Pancreas (tissue), 10 donors: ENCODE results near the gene CELF5. TPM values are rescaled to one million over a fixed set of nuclear protein-coding genes. Genes with fewer than 3 reads are reported as not detected.
A peak's percentile ranks its signal among the peaks of the same experiment; 100 is the strongest.
"Not testable (repeated sequence)": the region's sequence is repeated elsewhere in the genome, so short reads cannot be mapped to it uniquely, and the experiment has no call there.

Experiments
- ATAC-seq, 4 donors: fragments of 200-7000 bp; cut with Tn5 transposase; one replicate each; pipeline versions ENCODE4 v1.8.0 to v1.9.1; 2020; ENCODE audit warnings: mild to moderate bottlenecking in 4 of 4, moderate library complexity in 4 of 4
- DNase-seq, 6 donors: peaks; one replicate each; pipeline ENCODE4 v3.0.0-alpha.2; 2020
- FAIRE-seq: peaks from 2 replicates; lab custom pipeline; 2012; peaks lifted over from hg19 to GRCh38; lab: Jason Lieb, UNC
- H3K27ac ChIP-seq, 4 donors: fragments of 200-600 bp; sonication (generic); 1 replicate in 3 of 4; 2 replicates in 1 of 4; pipeline versions ENCODE4 v1.5.0 to v1.8.0; 2020
- H3K27me3 ChIP-seq, 4 donors: fragments of 200-600 bp; one replicate each; pipeline ENCODE4 v1.8.0; 2021
- H3K36me3 ChIP-seq, 3 donors: fragments of 200-600 bp; sonication (generic) in 1 of 3; one replicate each; pipeline versions ENCODE4 v1.5.0 to v1.8.0; 2020 to 2021
- H3K4me1 ChIP-seq, 3 donors: fragments of 200-600 bp; one replicate each; pipeline ENCODE4 v1.8.0; 2021
- H3K4me3 ChIP-seq, 4 donors: fragments of 200-600 bp; sonication (generic) in 2 of 4; one replicate each; pipeline versions ENCODE4 v1.5.0 to v1.8.0; 2020 to 2021
- H3K9me3 ChIP-seq, 4 donors: fragments of 200-600 bp; one replicate each; pipeline ENCODE4 v1.8.0; 2021
- CTCF ChIP-seq, 4 donors: fragments of 200-600 bp; sonication (generic) in 3 of 4; IDR thresholded peaks; one replicate each; pipeline versions ENCODE4 v1.5.0 to v1.8.0; 2021; ENCODE audit warnings: antibody characterized with exemption in 4 of 4
- WGBS, 2 donors: extraction: QIAGEN DNeasy Blood & Tissue Kit; methylation state at CpG; one replicate each; pipeline ENCODE4 v1.1.7; 2013; 5-methylcytosine and 5-hydroxymethylcytosine counted together
- intact Hi-C, 3 donors: fragments of 100-400 bp; cut with DNase I; formaldehyde crosslinking; loops; one replicate each; pipeline versions ENCODE4 v1.11.1 to v1.14.2; 2022
- polyA plus RNA-seq, 2 donors: library from polyadenylated mRNA; stranded (reverse); fragments of 200-250 nt; gene quantifications; one replicate each; pipeline ENCODE4 v1.2.3, GENCODE V29; 2013
- total RNA-seq, 6 donors: library from RNA; stranded (reverse); fragmentation: NEBNext Ultra II Directional in 4 of 6; extraction: Animal tissue kit (Norgen Biotek cat#: 25700) in 4 of 6; gene quantifications; one replicate each; pipeline versions ENCODE4 v1.2.1 to v1.2.4, GENCODE V29; 2021 to 2023
- donor health status: healthy with polysubstance abuse.
- donor health status: DM: no; HTN: no; CAD: no; lungs with moderate emphysema.
- donor health status: DM: no; HTN: no; CAD: no.
- donor health status: control.
- donor health status: control.
- donor health status: Bipolar disorder and iron deficiency.
- donor health status: DM: yes; HTN: yes; CAD: no.
- donor health status: DM: no; HTN: no; CAD: no.
- donor health status: DM: no; HTN: no; CAD: no.
- donor health status: DM: yes; HTN: yes; CAD: no.

The CELF5 gene
- total and polyA plus RNA-seq, 8 donors = 0.30 to 1.6 (median 0.65) TPM

GRCh38 chr19:3338541-3339181 is 114.2 kb downstream of the CELF5 start:
- H3K4me3 ChIP-seq = no peak overlapping the region
- no peak for TF ChIP-seq CTCF (IDR thresholded peaks at IDR 0.05)
- WGBS, 2 donors = 21 to 24% methylated on average over 11 to 12 of the region's 12 CpGs
- no peaks in the 10 kb centered on the region for H3K27me3 ChIP-seq
- DNase-seq (peak; percentile 74 to 89 (median 79)), ATAC-seq (peak; percentile 25 to 47 (median 38)), FAIRE-seq (no peak)
- H3K36me3 ChIP-seq = no peaks in the 10 kb centered on the region
- intact Hi-C loops = no loop called here
- no peaks in the 10 kb centered on the region for H3K9me3 ChIP-seq
- peak overlapping the region; percentile 89 to 97 (median 92) for H3K27ac ChIP-seq
- H3K4me1 ChIP-seq = peaks cover 49 to 55% (median 54%) of the 10 kb centered on the region in 3 donors

DNA sequence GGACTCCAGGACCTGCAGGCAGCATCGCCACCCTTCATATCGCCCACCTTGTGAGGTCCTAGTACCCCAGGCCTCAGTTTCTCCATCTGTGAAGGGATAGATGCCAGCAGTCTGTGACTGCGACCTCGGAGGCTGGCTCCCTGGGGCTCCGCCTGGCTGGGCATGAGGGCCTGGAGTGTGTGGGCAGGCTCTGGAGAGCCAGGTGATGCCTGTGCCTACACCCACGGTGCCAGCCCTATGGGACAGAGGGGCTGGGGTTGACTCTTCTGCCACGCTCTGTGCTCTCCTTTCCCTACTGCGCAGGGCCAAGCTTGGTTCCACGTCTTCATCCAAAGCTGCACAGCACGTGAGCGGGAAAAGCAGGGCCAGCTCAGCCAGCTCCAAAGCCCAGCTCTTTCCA is 115.9 kb downstream of the CELF5 start:
- no peaks in the 10 kb centered on the region for H3K27me3 ChIP-seq
- H3K9me3 ChIP-seq = no peaks in the 10 kb centered on the region
- ATAC-seq (no peak), FAIRE-seq (no peak), DNase-seq (peak in 2 of 6 donors; percentile 29 to 58)
- 80 to 82% methylated on average over 11 of the region's 11 CpGs for WGBS, 2 donors
- no peaks in the 10 kb centered on the region for H3K36me3 ChIP-seq
- peaks cover 39 to 46% (median 44%) of the 10 kb centered on the region in 3 donors for H3K4me1 ChIP-seq
- no peak for TF ChIP-seq CTCF (IDR thresholded peaks at IDR 0.05)
- no peak overlapping the region for H3K27ac ChIP-seq
- H3K4me3 ChIP-seq = no peak overlapping the region
- intact Hi-C loops = loop anchor here in 1 of 3 donors (10.0 kb wide), 1 partner anchor 64 kb away; no protein-coding TSS in a partner anchor

GRCh38 chr19:3342246-3342645 is 117.8 kb downstream of the CELF5 start:
- no peaks in the 10 kb centered on the region for H3K9me3 ChIP-seq
- no peak overlapping the region for H3K4me3 ChIP-seq
- FAIRE-seq (no peak), DNase-seq (peak in 1 of 6 donors; percentile 26), ATAC-seq (no peak)
- no peak overlapping the region for H3K27ac ChIP-seq
- H3K36me3 ChIP-seq = no peaks in the 10 kb centered on the region
- H3K27me3 ChIP-seq = no peaks in the 10 kb centered on the region
- peaks cover 31 to 40% (median 39%) of the 10 kb centered on the region in 3 donors for H3K4me1 ChIP-seq
- WGBS, 2 donors = 86% methylated on average over 9 of the region's 9 CpGs
- intact Hi-C loops = loop anchor here in 1 of 3 donors (10.0 kb wide), 1 partner anchor 63 kb away; no protein-coding TSS in a partner anchor
- no peak for TF ChIP-seq CTCF (IDR thresholded peaks at IDR 0.05)

DNA sequence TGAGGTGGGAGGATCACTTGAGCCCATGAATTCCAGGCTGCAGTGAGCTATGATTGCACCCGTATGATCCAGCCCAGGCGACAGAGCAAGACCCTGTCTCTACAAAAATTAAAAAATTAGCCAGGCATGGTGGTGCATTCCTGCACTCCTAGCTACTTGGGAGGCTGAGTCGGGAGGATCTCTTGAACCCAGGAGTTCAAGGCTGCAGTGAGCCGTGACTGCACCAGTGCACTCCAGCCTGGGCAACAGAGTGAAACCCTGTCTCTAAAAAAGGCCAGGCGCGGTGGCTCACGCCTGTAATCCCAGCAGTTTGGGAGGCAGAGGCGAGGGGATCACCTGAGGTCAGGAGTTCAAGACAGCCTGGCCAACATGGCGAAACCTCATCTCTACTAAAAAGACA is 118.5 kb downstream of the CELF5 start:
- DNase-seq = peak in 1 of 6 donors; percentile 27
- intact Hi-C loops = loop anchor here in 1 of 3 donors (10.0 kb wide), 1 partner anchor 62 kb away; no protein-coding TSS in a partner anchor
- FAIRE-seq, H3K36me3 ChIP-seq, H3K4me3 ChIP-seq, ATAC-seq, H3K9me3 ChIP-seq, H3K27me3 ChIP-seq: not testable (repeated sequence)
- Histone ChIP-seq H3K27ac (peak overlapping the region; percentile 39 to 77 (median 76)), H3K4me1 (peaks cover 31 to 40% (median 39%) of the 10 kb centered on the region in 3 donors)
- WGBS, 2 donors = 85 to 90% methylated on average over 9 of the region's 9 CpGs

DNA sequence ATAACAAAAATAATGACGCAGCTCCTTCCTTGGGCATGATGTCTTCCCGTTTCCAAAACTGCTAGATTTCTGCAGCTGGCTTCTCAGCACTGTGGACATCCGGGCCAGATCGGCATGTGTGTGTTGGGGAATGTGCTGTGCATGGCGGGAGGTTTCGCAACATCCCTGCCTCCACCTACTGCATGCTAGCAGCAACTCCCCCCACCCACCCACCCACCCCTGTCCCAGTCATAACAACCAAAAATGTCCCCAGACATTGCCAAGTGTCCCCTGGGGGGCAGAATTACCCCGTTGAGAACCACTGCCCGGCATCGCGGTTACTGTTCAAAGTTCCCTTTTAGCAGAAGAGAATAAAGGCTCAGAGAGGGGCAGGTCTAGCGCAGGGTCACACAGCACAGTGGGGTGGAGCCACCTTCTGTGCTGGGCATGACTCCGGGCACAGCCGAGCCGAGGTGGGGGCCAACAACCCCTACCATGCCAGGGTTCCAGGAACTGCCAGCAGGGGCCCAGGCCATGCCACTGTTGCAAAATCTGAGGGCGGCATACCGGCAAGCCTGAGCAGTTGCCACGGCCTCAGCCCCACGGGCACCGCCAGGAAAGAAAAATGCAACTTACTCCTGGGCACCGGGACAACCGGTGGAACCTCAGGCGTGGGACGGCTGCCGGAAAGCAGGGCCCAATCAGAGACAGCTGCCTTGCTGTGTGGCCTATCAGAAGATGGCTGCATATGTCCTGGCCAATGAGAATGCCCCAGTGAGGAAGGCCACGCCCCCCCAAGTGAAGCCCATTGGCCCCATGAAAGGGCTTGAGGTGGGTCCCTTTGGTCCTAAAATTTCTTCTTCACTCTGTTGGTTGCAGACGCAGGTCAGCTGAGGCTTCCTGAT is 119.4 kb downstream of the CELF5 start:
- Histone ChIP-seq H3K36me3 (no peaks in the 10 kb centered on the region), H3K27me3 (no peaks in the 10 kb centered on the region), H3K4me1 (peaks cover 25 to 36% (median 33%) of the 10 kb centered on the region in 3 donors), H3K9me3 (no peaks in the 10 kb centered on the region), H3K4me3 (peak overlapping the region in 2 of 4 donors; percentile 24 to 45), H3K27ac (peak overlapping the region; percentile 39 to 77 (median 76))
- no peak for TF ChIP-seq CTCF (IDR thresholded peaks at IDR 0.05)
- peak; percentile 81 to 95 (median 88) for DNase-seq
- whole genome bisulfite sequencing, 2 donors = 6 to 9% methylated on average over 26 of the region's 26 CpGs
- intact Hi-C loops = loop anchor here in 1 of 3 donors (10.0 kb wide), 1 partner anchor 61 kb away; no protein-coding TSS in a partner anchor
- FAIRE-seq = no peak
- peak; percentile 71 to 82 (median 79) for ATAC-seq
